ENCODE data around the gene VEGFC. TPM values are rescaled to one million over a fixed set of nuclear protein-coding genes. Genes with fewer than 3 reads are reported as not detected.

The VEGFC gene
- total and polyA plus RNA-seq, 10 of the 15 experiments (the other 5 are each of a cell fraction or from before 2014, with no cell fraction given): 0.03 to 0.04 TPM; not detected in 8

DNA sequence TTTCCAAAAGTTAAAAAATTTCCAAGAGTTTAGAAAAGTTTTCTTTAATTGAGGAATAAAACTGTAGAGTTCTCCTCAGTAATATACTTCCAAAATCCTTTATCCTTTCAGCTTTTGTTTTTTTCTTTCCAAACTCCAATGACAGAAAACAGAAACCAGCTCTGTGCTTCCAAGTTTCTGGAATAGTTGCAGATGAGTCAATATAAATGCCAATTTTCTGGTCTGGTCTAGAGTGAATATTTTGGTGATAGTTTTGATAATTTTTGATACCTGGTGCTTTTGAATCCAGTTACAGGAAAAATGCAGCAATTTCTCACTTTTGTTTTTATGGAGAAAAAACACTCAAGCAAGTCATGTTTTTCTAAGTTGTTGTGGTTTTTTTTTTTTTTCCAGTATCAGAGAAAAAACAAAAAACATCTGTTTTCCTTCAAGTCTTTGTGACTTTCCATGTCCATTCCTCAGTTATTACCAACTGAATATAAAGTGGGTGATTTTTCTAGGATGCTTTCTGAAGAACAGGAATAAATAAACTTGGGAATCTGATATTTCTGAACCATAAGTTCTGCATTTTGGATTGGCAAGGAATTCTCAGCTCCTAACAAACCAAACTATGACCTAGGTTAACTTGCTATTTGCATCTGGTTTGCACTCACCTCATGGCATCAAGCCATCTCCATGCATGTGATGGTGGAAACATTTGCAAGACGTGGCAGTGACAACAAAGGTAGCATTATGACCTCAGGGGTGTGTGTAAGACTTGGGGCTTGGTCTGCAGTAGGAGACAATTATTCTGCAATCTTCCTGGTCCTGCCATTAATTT, 139.1 kb downstream of the VEGFC start:
- Histone ChIP-seq H3K27me3 (replicated peaks in 1 of 2; ENCODE audit: control insufficient read depth in 2 of 2, insufficient read depth in 2 of 2, low read length in 1 of 2) (no peaks in the 10 kb centered on the region), H3K4me1 (ENCODE audit: control insufficient read depth, insufficient read depth, low read length) (no peaks in the 10 kb centered on the region), H3K9ac (ENCODE audit: control insufficient read depth, insufficient read depth, low read length) (no peak overlapping the region), H3K36me3 (ENCODE audit: control insufficient read depth in 2 of 2, insufficient read depth in 2 of 2, low read length in 1 of 2) (no peaks in the 10 kb centered on the region), H3K4me3 (no peak overlapping the region), H3K79me2 (ENCODE audit: control insufficient read depth, insufficient read depth, low read length) (no peaks in the 10 kb centered on the region), H3K9me3 (replicated peaks; ENCODE audit: control insufficient read depth, insufficient read depth, low read length) (no peaks in the 10 kb centered on the region), H4K20me1 (ENCODE audit: control insufficient read depth, insufficient read depth) (no peaks in the 10 kb centered on the region), H3K27ac (ENCODE audit: control insufficient read depth, insufficient read depth) (no peak overlapping the region), H2AFZ (ENCODE audit: control insufficient read depth, low read depth, low read length) (no peak overlapping the region), H3K4me2 (ENCODE audit: control insufficient read depth, insufficient read depth) (no peak overlapping the region)
- SMC1A ChIA-PET (ENCODE audit: uncharacterized antibody, unreplicated experiment): no interaction called here
- POLR2A ChIA-PET: no interaction called here
- DNase-seq (ENCODE audit: low read depth, low spot score) (no peak), ATAC-seq (no peak), FAIRE-seq (no peak)
- BruUV-seq (replicated peaks): no TSS peak
- intact Hi-C loops (cut with micrococcal nuclease; ENCODE audit: unreplicated experiment) (no loop called here), in situ Hi-C loops (cut with MboI) (no loop called here)
- RAD21 ChIA-PET (ENCODE audit: unreplicated experiment): no interaction called here
- WGBS (ENCODE audit: insufficient coverage, insufficient replicate concordance, low lambda C conversion rate, missing lambda C conversion rate): 0% methylated on average over 1 of the region's 1 CpG
- CTCF ChIA-PET: interaction anchor here (0.9 kb wide), 1 partner anchor 18 kb away, joined by 3 read pairs; no protein-coding TSS in a partner anchor
- TF ChIP-seq, protein P1, sequence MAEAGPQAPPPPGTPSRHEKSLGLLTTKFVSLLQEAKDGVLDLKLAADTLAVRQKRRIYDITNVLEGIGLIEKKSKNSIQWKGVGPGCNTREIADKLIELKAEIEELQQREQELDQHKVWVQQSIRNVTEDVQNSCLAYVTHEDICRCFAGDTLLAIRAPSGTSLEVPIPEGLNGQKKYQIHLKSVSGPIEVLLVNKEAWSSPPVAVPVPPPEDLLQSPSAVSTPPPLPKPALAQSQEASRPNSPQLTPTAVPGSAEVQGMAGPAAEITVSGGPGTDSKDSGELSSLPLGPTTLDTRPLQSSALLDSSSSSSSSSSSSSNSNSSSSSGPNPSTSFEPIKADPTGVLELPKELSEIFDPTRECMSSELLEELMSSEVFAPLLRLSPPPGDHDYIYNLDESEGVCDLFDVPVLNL (IDR thresholded peaks at IDR 0.05; ENCODE audit: low read depth, low read length): no peak
- no peak for TF ChIP-seq CREM (IDR thresholded peaks at IDR 0.05; ENCODE audit: low read depth)

DNA sequence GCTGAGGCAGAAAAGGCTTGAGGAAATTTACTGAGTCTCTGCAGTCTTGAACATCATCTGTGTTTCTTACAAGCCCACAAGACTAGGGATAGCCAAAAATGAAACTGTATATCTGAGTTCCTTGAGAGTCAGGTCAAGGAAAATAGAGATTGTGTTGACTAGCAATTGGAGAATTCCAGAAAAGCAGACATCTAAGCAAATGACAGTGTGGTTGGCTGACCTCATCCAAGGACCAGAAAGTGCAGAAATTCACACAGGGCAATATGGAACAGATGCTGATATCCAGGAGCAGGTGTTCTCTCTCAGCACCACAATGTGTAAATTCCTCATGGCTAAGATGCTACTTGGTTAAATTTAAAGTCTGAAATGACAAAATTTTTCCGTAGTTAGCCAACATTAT, 146.4 kb downstream of the VEGFC start:
- Histone ChIP-seq H3K4me2 (ENCODE audit: control insufficient read depth, insufficient read depth) (no peak overlapping the region), H3K27ac (ENCODE audit: control insufficient read depth, insufficient read depth) (no peak overlapping the region), H3K79me2 (ENCODE audit: control insufficient read depth, insufficient read depth, low read length) (no peaks in the 10 kb centered on the region), H3K36me3 (ENCODE audit: control insufficient read depth in 2 of 2, insufficient read depth in 2 of 2, low read length in 1 of 2) (no peaks in the 10 kb centered on the region), H3K4me3 (no peak overlapping the region), H3K9ac (ENCODE audit: control insufficient read depth, insufficient read depth, low read length) (no peak overlapping the region), H2AFZ (ENCODE audit: control insufficient read depth, low read depth, low read length) (no peak overlapping the region), H3K27me3 (replicated peaks in 1 of 2; ENCODE audit: control insufficient read depth in 2 of 2, insufficient read depth in 2 of 2, low read length in 1 of 2) (no peaks in the 10 kb centered on the region), H3K9me3 (replicated peaks; ENCODE audit: control insufficient read depth, insufficient read depth, low read length) (no peaks in the 10 kb centered on the region), H4K20me1 (ENCODE audit: control insufficient read depth, insufficient read depth) (no peaks in the 10 kb centered on the region), H3K4me1 (ENCODE audit: control insufficient read depth, insufficient read depth, low read length) (no peaks in the 10 kb centered on the region)
- ChIA-PET POLR2A (no interaction called here), RAD21 (ENCODE audit: unreplicated experiment) (no interaction called here), SMC1A (ENCODE audit: uncharacterized antibody, unreplicated experiment) (no interaction called here), CTCF (no interaction called here)
- in situ Hi-C loops (cut with MboI): loop anchor here (10.0 kb wide), 1 partner anchor 272 kb away; no protein-coding TSS in a partner anchor
- intact Hi-C loops (cut with micrococcal nuclease; ENCODE audit: unreplicated experiment): no loop called here
- no peak for DNase-seq (ENCODE audit: low read depth, low spot score)
- BruUV-seq (replicated peaks): no TSS peak
- 0% methylated on average over 1 of the region's 1 CpG for WGBS (ENCODE audit: insufficient coverage, insufficient replicate concordance, low lambda C conversion rate, missing lambda C conversion rate)
- FAIRE-seq: no peak
- ATAC-seq: no peak
- TF ChIP-seq JUND (IDR thresholded peaks at IDR 0.05; ENCODE audit: low read depth, low read length) (no peak), RELA (IDR thresholded peaks at IDR 0.05; ENCODE audit: borderline replicate concordance, partially characterized antibody) (no peak), SUZ12 (IDR thresholded peaks at IDR 0.05; ENCODE audit: unreplicated experiment) (no peak), MYB (IDR thresholded peaks at IDR 0.05; ENCODE audit: borderline replicate concordance, low read depth, low read length) (no peak), CHD4 (IDR thresholded peaks at IDR 0.05) (no peak), SRF (IDR thresholded peaks at IDR 0.05; ENCODE audit: low read depth in 2 of 2, low read length in 2 of 2) (no peak), MTA2 (IDR thresholded peaks at IDR 0.05; ENCODE audit: low read depth) (no peak), YY1 (IDR thresholded peaks at IDR 0.05; ENCODE audit: low read depth, low read length) (no peak)
- TF ChIP-seq, protein P2, sequence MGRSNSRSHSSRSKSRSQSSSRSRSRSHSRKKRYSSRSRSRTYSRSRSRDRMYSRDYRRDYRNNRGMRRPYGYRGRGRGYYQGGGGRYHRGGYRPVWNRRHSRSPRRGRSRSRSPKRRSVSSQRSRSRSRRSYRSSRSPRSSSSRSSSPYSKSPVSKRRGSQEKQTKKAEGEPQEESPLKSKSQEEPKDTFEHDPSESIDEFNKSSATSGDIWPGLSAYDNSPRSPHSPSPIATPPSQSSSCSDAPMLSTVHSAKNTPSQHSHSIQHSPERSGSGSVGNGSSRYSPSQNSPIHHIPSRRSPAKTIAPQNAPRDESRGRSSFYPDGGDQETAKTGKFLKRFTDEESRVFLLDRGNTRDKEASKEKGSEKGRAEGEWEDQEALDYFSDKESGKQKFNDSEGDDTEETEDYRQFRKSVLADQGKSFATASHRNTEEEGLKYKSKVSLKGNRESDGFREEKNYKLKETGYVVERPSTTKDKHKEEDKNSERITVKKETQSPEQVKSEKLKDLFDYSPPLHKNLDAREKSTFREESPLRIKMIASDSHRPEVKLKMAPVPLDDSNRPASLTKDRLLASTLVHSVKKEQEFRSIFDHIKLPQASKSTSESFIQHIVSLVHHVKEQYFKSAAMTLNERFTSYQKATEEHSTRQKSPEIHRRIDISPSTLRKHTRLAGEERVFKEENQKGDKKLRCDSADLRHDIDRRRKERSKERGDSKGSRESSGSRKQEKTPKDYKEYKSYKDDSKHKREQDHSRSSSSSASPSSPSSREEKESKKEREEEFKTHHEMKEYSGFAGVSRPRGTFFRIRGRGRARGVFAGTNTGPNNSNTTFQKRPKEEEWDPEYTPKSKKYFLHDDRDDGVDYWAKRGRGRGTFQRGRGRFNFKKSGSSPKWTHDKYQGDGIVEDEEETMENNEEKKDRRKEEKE (IDR thresholded peaks at IDR 0.05): no peak
- TF ChIP-seq, protein P3, sequence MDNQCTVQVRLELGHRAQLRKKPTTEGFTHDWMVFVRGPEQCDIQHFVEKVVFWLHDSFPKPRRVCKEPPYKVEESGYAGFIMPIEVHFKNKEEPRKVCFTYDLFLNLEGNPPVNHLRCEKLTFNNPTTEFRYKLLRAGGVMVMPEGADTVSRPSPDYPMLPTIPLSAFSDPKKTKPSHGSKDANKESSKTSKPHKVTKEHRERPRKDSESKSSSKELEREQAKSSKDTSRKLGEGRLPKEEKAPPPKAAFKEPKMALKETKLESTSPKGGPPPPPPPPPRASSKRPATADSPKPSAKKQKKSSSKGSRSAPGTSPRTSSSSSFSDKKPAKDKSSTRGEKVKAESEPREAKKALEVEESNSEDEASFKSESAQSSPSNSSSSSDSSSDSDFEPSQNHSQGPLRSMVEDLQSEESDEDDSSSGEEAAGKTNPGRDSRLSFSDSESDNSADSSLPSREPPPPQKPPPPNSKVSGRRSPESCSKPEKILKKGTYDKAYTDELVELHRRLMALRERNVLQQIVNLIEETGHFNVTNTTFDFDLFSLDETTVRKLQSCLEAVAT (IDR thresholded peaks at IDR 0.05): no peak
